HL-60 (cell line): ENCODE measurements around the gene ZNF689.

Experiments
- CTCF ChIP-seq: IDR thresholded peaks from one replicate; pipeline ENCODE4 v1.5.1; 2011; ENCODE audit warnings: low read length, control low read depth, inconsistent platforms; ENCODE audit not compliant: insufficient read depth
- GABPA ChIP-seq: IDR thresholded peaks from 2 replicates; pipeline ENCODE4 v1.6.1; 2012; ENCODE audit warnings: low read depth
- POLR2AphosphoS5 ChIP-seq: IDR thresholded peaks from 2 replicates; pipeline ENCODE4 v1.6.1; 2012; ENCODE audit warnings: low read depth
- REST ChIP-seq: IDR thresholded peaks from 2 replicates; pipeline ENCODE4 v1.6.1; 2012; ENCODE audit warnings: low read depth; ENCODE audit not compliant: insufficient replicate concordance
- SPI1 ChIP-seq: IDR thresholded peaks from 2 replicates; pipeline ENCODE4 v1.6.1; 2012; ENCODE audit warnings: low read depth, mild to moderate bottlenecking, borderline replicate concordance

- TF ChIP-seq CTCF = no peak
- TF ChIP-seq POLR2AphosphoS5 = no peak
- no peak for TF ChIP-seq SPI1
- TF ChIP-seq REST = no peak
- TF ChIP-seq GABPA = no peak
Observed at GRCh38 chr16:30574678-30575077, 35.5 kb downstream of the ZNF689 start.
